Testis (tissue), 3 donors: ENCODE data around the gene TAF11. TPM values are rescaled to one million over a fixed set of nuclear protein-coding genes. Genes with fewer than 3 reads are reported as not detected.
"Not testable (repeated sequence)": the region's sequence is repeated elsewhere in the genome, so short reads cannot be mapped to it uniquely, and the experiment has no call there.

Source experiments
- DNase-seq: peaks from one replicate; pipeline ENCODE4 v3.0.0-alpha.2; 2019
- H3K27ac ChIP-seq, 2 donors: fragments of 200-600 bp; sonication (generic); one replicate each; pipeline ENCODE4 v1.5.1; 2019
- H3K27me3 ChIP-seq: fragments of 200-600 bp; sonication (generic); one replicate; pipeline ENCODE4 v1.5.1; 2019
- H3K36me3 ChIP-seq: fragments of 200-600 bp; sonication (generic); one replicate; pipeline ENCODE4 v1.5.1; 2017; ENCODE audit warnings: low read depth; ENCODE audit errors: missing control alignments
- H3K4me1 ChIP-seq: fragments of 200-600 bp; sonication (generic); one replicate; pipeline ENCODE4 v1.5.1; 2019
- H3K4me3 ChIP-seq, 2 donors: fragments of 200-600 bp; sonication (generic); one replicate each; pipeline ENCODE4 v1.5.1; 2017 to 2019
- H3K9me3 ChIP-seq: fragments of 200-600 bp; sonication (generic); one replicate; pipeline ENCODE4 v1.5.1; 2017
- POLR2A ChIP-seq: fragments of 450-650 bp; IDR thresholded peaks from one replicate; pipeline ENCODE4 v1.6.1; 2017; ENCODE audit warnings: antibody characterized with exemption, mild to moderate bottlenecking, moderate library complexity
- WGBS, 2 donors: methylation state at CpG; one replicate each; pipeline ENCODE4 v1.1.5; 2018; 5-methylcytosine and 5-hydroxymethylcytosine counted together
- intact Hi-C: fragments of 100-400 bp; cut with DNase I; formaldehyde crosslinking; loops from one replicate; pipeline ENCODE4 v1.15.1; 2023; ENCODE audit warnings: low total_unique reads
- polyA plus RNA-seq: library from polyadenylated mRNA; stranded (reverse); fragments of 350-450 nt; fragmentation: Illumina TruSeq; extraction: RNeasy Lipid Tissue Mini Kit (QIAGEN cat#74804); gene quantifications from one replicate; pipeline ENCODE4 v1.2.3, GENCODE V29; 2014; ENCODE audit warnings: low read depth, low replicate concordance; ENCODE audit not compliant: insufficient read depth
- total RNA-seq, 2 donors: library from RNA; depleted of rRNA; stranded (reverse); fragments of >200 nt; gene quantifications; one replicate each; pipeline ENCODE4 v1.2.3, GENCODE V29; 2016
- TF ChIP-seq, protein P1 (sequence below), 3 experiments: fragments of 450-650 bp in 2 of 3; fragments of 200-600 bp in 1 of 3; sonication (generic) in 1 of 3; IDR thresholded peaks; one replicate each; pipeline ENCODE4 v1.5.1; 2016 to 2019; ENCODE audit warnings: antibody characterized with exemption in 3 of 3, mild to moderate bottlenecking in 2 of 3, moderate library complexity in 1 of 3

Gene TAF11
- total and polyA plus RNA-seq, 3 donors from 2014 or later = 52.2 to 69.7 (median 65.9) TPM

DNA sequence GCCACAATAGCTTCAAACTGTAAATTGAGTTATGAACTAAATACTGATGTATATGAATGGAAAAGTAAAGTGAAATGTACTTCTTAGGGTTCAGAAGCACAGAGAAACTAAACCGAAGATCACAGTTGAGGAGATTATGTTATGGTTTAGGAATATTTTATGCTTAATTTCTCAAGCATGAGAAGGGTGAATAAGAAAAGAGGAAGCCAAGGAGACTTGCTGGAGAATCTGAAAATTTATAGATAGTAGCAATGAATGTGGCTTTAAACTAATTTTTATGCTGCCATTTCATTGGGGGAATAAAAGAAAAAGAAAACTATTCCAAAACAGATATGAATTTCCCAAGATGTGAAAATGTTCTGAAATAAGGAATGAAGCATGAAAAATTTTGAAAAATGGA is 6.9 kb upstream of the TAF11 start:
- intact Hi-C loops = no loop called here
- WGBS, 2 donors = 77 to 87% methylated on average over 1 of the region's 1 CpG
- Histone ChIP-seq H3K4me1 (peaks cover 29% of the 10 kb centered on the region), H3K36me3 (no peaks in the 10 kb centered on the region), H3K27me3 (no peaks in the 10 kb centered on the region), H3K27ac (peak overlapping the region in 1 of 2 donors; percentile 8), H3K4me3 (no peak overlapping the region), H3K9me3 (no peaks in the 10 kb centered on the region)
- no peak for TF ChIP-seq POLR2A
- TF ChIP-seq, protein P1, sequence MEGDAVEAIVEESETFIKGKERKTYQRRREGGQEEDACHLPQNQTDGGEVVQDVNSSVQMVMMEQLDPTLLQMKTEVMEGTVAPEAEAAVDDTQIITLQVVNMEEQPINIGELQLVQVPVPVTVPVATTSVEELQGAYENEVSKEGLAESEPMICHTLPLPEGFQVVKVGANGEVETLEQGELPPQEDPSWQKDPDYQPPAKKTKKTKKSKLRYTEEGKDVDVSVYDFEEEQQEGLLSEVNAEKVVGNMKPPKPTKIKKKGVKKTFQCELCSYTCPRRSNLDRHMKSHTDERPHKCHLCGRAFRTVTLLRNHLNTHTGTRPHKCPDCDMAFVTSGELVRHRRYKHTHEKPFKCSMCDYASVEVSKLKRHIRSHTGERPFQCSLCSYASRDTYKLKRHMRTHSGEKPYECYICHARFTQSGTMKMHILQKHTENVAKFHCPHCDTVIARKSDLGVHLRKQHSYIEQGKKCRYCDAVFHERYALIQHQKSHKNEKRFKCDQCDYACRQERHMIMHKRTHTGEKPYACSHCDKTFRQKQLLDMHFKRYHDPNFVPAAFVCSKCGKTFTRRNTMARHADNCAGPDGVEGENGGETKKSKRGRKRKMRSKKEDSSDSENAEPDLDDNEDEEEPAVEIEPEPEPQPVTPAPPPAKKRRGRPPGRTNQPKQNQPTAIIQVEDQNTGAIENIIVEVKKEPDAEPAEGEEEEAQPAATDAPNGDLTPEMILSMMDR (IDR thresholded peaks at IDR 0.05) = no peak
- DNase-seq = no peak

DNA sequence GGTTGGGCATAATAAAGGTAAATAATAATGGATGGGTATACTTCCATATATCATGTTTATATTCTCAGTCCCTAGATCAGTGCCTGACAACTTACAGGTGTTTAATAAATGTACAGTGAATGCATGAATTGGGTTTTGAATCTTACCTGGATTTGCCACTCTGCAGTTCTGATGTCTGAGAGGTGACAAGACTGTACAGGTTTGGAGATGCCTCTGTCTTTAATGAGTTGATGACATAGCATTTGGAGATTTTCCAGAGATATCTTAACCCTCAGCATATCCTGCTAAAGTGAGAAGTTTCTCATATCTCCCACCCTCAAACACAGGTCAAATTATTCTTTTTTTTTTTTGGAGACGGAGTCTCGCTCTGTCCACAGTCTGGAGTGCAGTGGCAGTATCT is 3.5 kb upstream of the TAF11 start:
- Histone ChIP-seq H3K4me1 (peaks cover 8% of the 10 kb centered on the region), H3K9me3 (no peaks in the 10 kb centered on the region), H3K27me3 (no peaks in the 10 kb centered on the region), H3K27ac (peak overlapping the region in 1 of 2 donors; percentile 87), H3K36me3 (no peaks in the 10 kb centered on the region), H3K4me3 (peak overlapping the region in 1 of 2 donors; percentile 88)
- no peak for DNase-seq
- 69 to 82% methylated on average over 2 of the region's 2 CpGs for WGBS, 2 donors
- TF ChIP-seq, protein P1 (IDR thresholded peaks at IDR 0.05) = no peak
- TF ChIP-seq POLR2A = no peak
- intact Hi-C loops = no loop called here

DNA sequence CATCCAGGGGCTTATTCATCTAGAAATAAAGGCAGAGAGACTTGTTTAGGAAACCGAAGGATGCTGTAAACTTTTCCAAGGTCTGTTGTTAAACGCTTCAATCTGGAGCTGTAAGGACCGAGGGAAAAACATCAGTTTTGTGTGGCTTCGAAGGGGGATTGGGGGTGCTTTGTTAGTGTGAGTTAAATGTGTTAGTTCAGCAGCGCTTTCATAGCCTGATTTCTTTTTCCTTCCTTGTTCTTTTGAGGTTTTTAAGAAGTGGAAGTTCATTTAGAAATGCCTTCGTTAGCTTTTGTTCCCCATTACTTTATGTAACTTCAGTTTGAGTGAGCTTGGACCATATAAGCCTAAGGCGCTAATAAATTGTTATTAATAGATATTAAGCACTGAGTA is 2.7 kb upstream of the TAF11 start:
- intact Hi-C loops = no loop called here
- Histone ChIP-seq H3K36me3 (no peaks in the 10 kb centered on the region), H3K4me3 (peak overlapping the region; percentile 88 to 91), H3K27me3 (no peaks in the 10 kb centered on the region), H3K4me1 (peaks cover 3% of the 10 kb centered on the region), H3K9me3 (no peaks in the 10 kb centered on the region), H3K27ac (peak overlapping the region; percentile 73 to 87)
- no peak for DNase-seq
- TF ChIP-seq POLR2A = no peak
- TF ChIP-seq, protein P1 (IDR thresholded peaks at IDR 0.05) = no peak
- 12 to 14% methylated on average over 7 of the region's 7 CpGs for WGBS, 2 donors

DNA sequence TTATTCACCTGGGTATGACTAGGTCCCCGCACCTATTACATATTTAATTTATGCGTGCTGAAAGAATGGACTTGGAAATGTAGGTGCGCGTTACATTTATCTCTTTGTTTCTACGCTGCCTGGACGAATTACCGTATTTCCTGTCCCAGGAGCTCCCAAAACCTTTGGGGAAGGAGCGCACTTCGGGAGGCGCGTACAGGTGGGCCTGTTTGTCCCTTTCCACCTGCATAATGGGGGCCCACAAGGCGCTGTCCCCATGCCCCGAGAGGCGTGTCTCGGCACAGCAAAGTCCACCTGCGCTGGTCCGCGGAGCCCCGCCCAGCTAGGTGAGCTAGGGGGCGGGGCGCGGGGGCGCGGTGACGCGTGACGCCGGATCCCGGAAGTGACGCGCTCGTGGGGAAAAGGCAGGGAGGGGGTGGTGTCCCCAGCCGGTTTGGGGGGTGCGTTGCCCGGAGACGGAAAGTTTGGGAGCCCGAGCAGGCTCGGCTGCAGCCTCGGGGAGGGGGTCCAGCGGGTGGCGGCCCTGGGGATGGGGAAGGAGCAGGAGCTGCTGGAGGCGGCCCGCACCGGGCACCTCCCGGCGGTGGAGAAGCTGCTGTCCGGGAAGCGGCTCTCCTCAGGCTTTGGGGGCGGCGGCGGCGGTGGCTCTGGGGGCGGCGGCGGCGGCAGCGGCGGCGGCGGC is 1.2 kb upstream of the TAF11 start, which contains the start of gene ANKS1A:
ANKS1A (plus strand) TSS at position 382 of the 682 bp plus-strand sequence; CDS start at position 530, 148 bp downstream.
- Histone ChIP-seq H3K27me3 (no peaks in the 10 kb centered on the region), H3K36me3 (no peaks in the 10 kb centered on the region), H3K4me3 (peak within 1 kb of the TSS; percentile 88 to 91), H3K27ac (peak within 1 kb of the TSS; percentile 73 to 87), H3K4me1 (peaks cover 3% of the 10 kb centered on the region), H3K9me3 (no peaks in the 10 kb centered on the region)
- peak; percentile 35 for TF ChIP-seq POLR2A
- TF ChIP-seq, protein P1 (IDR thresholded peaks at IDR 0.05) = no peak
- intact Hi-C loops = no loop called here
- 1 to 2% methylated on average over 19 to 60 of the region's 60 CpGs for WGBS, 2 donors
- DNase-seq = peak; percentile 94

DNA sequence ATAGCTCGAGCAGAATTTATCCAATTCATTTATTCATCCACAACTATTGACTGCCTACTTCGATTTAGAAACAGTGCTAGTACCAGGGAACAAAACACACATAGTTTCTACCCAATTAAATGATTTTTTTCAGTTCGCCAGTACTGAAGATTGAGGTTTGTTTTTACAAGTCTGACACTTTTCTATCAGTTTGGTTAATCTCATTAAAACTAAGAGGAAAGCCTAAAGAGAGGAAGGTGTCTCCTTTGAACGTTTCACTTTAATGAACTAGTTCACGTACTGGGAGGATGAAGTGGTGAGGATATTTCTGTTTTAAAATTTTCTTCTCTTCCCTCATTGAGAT is 643 bp upstream of the TAF11 start:
- intact Hi-C loops = no loop called here
- Histone ChIP-seq H3K9me3 (no peaks in the 10 kb centered on the region), H3K36me3 (no peaks in the 10 kb centered on the region), H3K4me3 (peak overlapping the region; percentile 88 to 91), H3K27me3 (no peaks in the 10 kb centered on the region), H3K27ac (peak overlapping the region; percentile 73 to 87), H3K4me1 (peaks cover 3% of the 10 kb centered on the region)
- TF ChIP-seq, protein P1 (IDR thresholded peaks at IDR 0.05) = no peak
- TF ChIP-seq POLR2A = no peak
- no peak for DNase-seq
- 0 to 1% methylated on average over 5 of the region's 5 CpGs for WGBS, 2 donors

DNA sequence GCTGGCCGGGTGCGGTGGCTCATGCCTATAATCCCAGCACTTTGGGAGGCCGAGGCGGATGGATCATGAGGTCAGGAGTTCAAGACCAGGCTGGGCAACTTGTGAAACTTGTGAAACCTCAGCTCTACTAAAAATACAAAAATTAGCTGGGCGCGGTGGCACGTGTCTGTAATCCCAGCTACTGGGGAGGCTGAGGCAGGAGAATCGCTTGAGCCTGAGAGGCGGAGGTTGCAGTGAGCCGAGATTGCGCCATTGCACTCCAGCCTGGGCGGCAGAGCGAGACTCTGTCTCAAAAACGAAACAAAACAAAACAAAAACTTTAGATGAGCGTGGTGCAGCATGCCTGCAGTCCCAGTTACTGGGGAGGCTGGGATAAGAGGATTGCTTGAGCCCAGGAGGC is 2.0 kb downstream of the TAF11 start:
- H3K27me3 ChIP-seq, H3K9me3 ChIP-seq, DNase-seq, intact Hi-C loops, H3K27ac ChIP-seq, H3K4me3 ChIP-seq, H3K4me1 ChIP-seq, H3K36me3 ChIP-seq: not testable (repeated sequence)
- WGBS, 2 donors = 76 to 89% methylated on average over 15 of the region's 15 CpGs
